IgD-negative memory B cell (primary cell): ENCODE measurements around the gene PTPN4. TPM values are rescaled to one million over a fixed set of nuclear protein-coding genes. Genes with fewer than 3 reads are reported as not detected.
"Not testable (repeated sequence)": the region's sequence is repeated elsewhere in the genome, so short reads cannot be mapped to it uniquely, and the experiment has no call there.

Source experiments
- H3K27ac Mint-ChIP-seq, 3 donors: one replicate each; pipeline ENCODE4 v1.8.0; 2020 to 2022; ENCODE audit warnings: mild to moderate bottlenecking in 3 of 3, mixed read lengths in 3 of 3, moderate library complexity in 1 of 3
- H3K27me3 Mint-ChIP-seq: one replicate; pipeline ENCODE4 v1.8.0; 2021; ENCODE audit warnings: mixed read lengths
- H3K36me3 Mint-ChIP-seq: one replicate; pipeline ENCODE4 v1.8.0; 2020; ENCODE audit warnings: mild to moderate bottlenecking, mixed read lengths
- H3K4me1 Mint-ChIP-seq, 3 donors: one replicate each; pipeline ENCODE4 v1.8.0; 2020 to 2022; ENCODE audit warnings: mixed read lengths in 3 of 3, mild to moderate bottlenecking in 1 of 3
- H3K4me3 Mint-ChIP-seq, 4 donors: one replicate each; pipeline ENCODE4 v1.8.0; 2020 to 2022; ENCODE audit warnings: mild to moderate bottlenecking in 4 of 4, mixed read lengths in 4 of 4, moderate library complexity in 3 of 4
- H3K9me3 Mint-ChIP-seq, 3 donors: one replicate each; pipeline ENCODE4 v1.8.0; 2020 to 2021; ENCODE audit warnings: mixed read lengths in 3 of 3, mild to moderate bottlenecking in 1 of 3
- polyA plus RNA-seq: library from polyadenylated mRNA; unstranded; fragments of 300-500 nt; fragmentation: Illumina TruSeq; gene quantifications from one replicate; pipeline ENCODE4 v1.2.3, GENCODE V29; 2021

PTPN4 gene
- polyA plus RNA-seq, 1 donor from 2014 or later, result 21.4 TPM

DNA sequence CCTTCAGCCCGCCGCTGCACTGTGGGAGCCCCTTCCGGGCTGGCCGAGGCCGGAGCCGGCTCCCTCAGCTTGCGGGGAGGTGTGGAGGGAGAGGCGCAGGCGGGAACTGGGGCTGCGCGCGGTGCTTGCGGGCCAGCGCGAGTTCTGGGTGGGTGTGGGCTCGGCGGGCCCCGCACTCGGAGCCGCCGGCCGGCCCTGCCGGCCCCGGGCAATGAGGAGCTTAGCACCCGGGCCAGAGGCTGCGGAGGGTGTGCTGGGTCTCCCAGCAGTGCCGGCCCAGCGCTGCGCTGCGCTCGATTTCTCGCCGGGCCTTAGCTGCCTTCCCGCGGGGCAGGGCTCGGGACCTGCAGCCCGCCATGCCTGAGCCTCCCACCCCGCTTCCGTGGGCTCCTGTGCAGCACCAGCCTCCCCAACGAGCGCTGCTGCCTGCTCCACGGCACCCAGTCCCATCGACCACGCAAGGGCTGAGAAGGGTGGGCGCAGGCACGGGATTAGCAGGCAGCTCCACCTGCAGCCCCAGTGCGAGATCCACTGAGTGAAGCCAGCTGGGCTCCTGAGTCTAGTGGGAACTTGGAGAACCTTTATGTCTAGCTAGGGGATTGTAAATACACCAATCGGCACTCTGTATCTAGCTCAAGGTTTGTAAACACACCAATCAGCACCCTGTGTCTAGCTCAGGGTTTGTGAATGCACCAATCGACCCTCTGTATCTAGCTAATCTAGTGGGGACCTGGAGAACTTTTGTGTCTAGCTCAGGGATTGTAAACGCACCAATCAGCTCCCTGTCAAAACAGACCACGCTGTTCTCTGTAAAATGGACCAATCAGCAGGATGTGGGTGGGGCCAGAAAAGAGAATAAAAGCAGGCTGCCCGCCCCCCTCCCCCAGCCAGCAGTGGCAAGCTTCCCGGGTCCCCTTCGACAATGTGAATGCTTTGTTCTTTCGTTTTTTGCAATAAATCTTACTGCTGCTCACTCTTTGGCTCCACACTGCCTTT lies 237.5 kb downstream of the PTPN4 start:
- H3K27ac Mint-ChIP-seq, H3K4me1 Mint-ChIP-seq, H3K36me3 Mint-ChIP-seq, H3K27me3 Mint-ChIP-seq, H3K4me3 Mint-ChIP-seq, H3K9me3 Mint-ChIP-seq: not testable (repeated sequence)

DNA sequence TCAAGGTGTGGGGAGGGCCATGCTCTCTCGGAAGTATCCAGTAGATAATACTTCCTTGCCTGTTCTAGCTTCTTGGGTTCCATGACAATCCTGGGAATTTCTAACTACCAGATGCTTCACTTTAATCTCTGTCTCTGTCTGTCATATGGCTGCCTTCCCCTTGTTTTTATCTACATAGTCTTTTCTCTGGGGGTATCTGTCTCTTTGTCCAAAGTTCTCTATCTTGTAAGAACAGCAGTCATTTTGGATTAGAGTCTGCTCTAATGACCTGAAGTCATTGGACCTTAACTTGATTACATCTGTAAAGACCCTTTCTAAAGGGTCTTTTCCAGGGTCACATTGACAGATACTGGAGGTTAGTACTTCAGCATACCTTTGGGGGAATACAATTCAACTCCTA lies 241.7 kb downstream of the PTPN4 start:
- Mint-ChIP-seq H3K4me3 (no peak overlapping the region), H3K27me3 (peaks cover 2% of the 10 kb centered on the region), H3K27ac (no peak overlapping the region)

DNA sequence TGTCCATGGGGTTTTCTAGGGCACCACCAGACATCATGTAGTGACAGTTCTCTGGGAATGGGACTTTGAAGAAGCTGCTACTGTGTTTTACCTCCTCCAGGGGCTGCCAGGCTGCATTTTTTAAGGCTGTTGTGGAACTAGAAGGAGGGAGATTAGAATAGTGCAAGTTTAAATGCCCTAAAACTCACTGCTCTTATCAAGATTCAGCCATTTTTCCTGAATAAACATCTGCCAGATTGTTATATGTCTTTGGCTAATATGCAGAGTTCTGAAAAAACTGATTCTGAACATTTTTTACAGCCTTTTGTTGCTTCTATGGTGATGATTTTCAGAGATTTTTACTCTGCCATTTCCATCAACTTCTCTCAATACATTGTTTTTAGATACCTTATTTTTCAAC lies 244.5 kb downstream of the PTPN4 start:
- H3K4me1 Mint-ChIP-seq, result peaks cover 10 to 20% (median 15%) of the 10 kb centered on the region in 3 donors

More for the DNA sequence above, 241.7 kb downstream of the PTPN4 start:
- Mint-ChIP-seq H3K4me1 (peaks cover 5 to 8% (median 7%) of the 10 kb centered on the region in 3 donors), H3K9me3 (no peaks in the 10 kb centered on the region), H3K36me3 (no peaks in the 10 kb centered on the region)

DNA sequence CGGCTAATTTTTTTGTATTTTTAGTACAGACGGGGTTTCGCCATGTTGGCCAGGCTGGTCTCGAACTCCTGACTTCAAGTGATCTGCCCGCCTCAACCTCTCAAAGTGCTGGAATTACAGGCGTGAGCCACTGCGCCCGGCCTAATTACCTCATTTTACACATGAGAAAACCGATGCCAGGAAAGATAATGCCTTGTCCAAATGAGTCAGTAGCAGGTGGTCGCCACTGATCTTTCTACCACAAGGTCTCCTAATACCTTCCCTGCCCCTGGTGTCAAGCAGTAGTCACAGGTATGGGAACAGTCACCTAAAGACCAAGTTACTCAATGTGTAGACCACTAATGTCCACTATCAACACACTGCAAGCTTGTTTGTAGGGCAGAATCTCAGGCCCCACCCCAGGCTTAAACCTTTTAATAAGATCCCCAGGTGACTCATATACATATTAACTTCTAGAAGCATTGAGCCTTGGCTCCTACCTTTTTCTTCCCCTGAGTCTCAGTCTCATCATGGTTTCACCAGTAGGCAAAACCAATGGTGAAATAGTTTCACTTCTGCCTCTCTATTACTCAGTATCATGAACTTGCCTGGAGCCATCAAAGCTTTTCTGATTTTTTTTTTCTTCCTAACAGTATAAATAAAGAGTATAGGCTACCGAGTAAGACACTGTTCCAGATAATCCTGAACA lies 246.3 kb downstream of the PTPN4 start:
- Mint-ChIP-seq H3K27me3 (peaks cover 1% of the 10 kb centered on the region), H3K4me3 (peak overlapping the region in 3 of 4 donors; percentile 5 to 69 (median 12)), H3K27ac (peak overlapping the region in 1 of 3 donors; percentile 3), H3K4me1 (peaks cover 10 to 20% (median 17%) of the 10 kb centered on the region in 3 donors), H3K36me3 (no peaks in the 10 kb centered on the region), H3K9me3 (no peaks in the 10 kb centered on the region)

More for the DNA sequence above, 244.5 kb downstream of the PTPN4 start:
- Mint-ChIP-seq H3K27ac (no peak overlapping the region), H3K9me3 (no peaks in the 10 kb centered on the region), H3K4me3 (no peak overlapping the region), H3K27me3 (peaks cover 1% of the 10 kb centered on the region), H3K36me3 (no peaks in the 10 kb centered on the region)

DNA sequence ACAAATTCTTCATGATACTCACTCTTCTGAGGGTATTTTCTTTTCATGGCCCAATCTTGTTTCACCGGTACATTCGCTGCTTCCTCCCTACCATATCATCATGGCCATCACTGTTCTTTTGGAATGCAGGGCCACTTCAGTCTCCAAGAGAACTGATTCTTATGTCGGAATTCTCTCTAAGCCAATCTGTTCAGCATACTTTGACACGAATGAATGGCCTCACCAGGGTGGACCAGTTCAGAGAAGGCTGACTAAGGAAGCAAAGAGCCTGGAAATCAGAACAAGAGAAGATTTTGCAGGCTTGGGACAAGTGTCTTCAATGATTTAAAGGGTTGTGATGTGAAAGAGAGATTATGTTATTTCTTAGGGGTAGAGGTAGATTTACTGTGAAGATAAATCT lies 248.1 kb downstream of the PTPN4 start:
- Mint-ChIP-seq H3K27me3 (peaks cover 1% of the 10 kb centered on the region), H3K4me3 (peak overlapping the region in 3 of 4 donors; percentile 12 to 77 (median 32)), H3K27ac (peak overlapping the region in 2 of 3 donors; percentile 17 to 42), H3K9me3 (no peaks in the 10 kb centered on the region), H3K4me1 (peaks cover 17 to 28% (median 24%) of the 10 kb centered on the region in 3 donors), H3K36me3 (no peaks in the 10 kb centered on the region)

DNA sequence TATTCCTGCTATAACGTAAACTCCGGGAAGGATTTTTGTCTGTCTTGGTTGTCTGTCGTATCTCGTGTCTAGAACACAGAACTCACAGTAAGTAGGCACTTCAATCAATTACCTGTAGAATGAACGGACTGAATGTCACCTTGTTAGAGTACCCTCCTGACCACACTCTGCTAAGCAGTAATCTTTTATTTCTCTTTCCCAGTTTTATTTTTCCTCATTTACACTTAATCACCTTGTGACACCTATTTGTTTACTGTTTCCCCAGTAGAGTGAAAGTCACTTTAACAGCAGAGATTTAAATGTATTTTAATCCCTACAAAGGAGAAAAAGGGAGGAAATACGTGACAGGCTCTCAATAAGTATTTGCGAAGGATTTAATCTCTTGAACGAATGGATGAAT lies 252.6 kb downstream of the PTPN4 start:
- peak overlapping the region; percentile 54 to 77 (median 71) for H3K27ac Mint-ChIP-seq
- no peaks in the 10 kb centered on the region for H3K27me3 Mint-ChIP-seq
- no peaks in the 10 kb centered on the region for H3K9me3 Mint-ChIP-seq
- H3K4me1 Mint-ChIP-seq, result peaks cover 15 to 30% (median 23%) of the 10 kb centered on the region in 3 donors
- peak overlapping the region; percentile 79 to 92 (median 87) for H3K4me3 Mint-ChIP-seq
- H3K36me3 Mint-ChIP-seq, result no peaks in the 10 kb centered on the region

DNA sequence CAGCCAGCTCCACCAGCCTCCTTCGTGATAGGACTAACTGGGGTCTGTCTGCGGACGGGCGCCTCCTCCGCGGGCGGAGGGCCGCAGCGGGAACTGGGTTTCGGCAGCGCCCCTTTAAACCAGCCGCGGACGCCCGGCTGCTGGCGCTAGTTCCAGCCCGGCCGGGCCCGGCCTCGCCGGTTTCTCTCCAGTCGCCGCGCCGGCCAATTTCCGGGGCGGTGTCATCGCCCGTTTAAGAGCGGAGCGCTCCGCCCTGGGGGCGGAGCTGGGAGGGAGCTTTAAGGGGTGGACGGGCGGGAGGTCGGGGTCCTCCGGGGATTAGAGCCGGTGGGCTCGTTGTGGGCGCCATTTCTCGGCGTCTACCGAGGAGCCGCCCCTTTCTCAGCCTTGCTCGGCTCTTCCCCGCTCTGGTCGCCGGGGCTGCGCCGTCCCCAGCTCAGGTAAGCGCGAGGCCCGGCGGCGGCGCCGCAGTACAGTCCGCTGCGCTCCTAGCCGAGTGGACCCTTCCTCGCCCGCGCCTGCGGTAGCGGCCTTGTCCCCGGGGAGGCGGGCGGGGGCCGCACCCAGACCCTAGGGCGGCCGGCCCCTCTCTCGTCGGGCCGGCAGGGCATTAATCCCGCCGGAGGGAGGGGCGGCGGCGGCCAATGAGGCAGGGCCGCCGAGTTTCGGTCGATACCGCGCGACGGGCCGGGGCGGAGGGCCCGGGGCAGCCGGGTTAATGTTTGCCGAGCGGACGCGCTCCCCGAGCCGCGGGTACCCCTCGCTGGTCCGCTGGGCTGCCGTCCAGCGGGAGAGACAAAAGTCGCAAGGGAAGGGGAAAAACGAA lies 253.3 kb downstream of the PTPN4 start, which contains the start of gene EPB41L5:
Gene EPB41L5, plus strand, starts transcription at position 307 of the 826 bp plus-strand sequence. CDS start 6,008 bp downstream, outside the sequence.
- Mint-ChIP-seq H3K4me3 (peak within 1 kb of the TSS; percentile 79 to 93 (median 87)), H3K9me3 (no peaks in the 10 kb centered on the region), H3K4me1 (peaks cover 15 to 26% (median 20%) of the 10 kb centered on the region in 3 donors), H3K27ac (peak within 1 kb of the TSS; percentile 54 to 77 (median 71)), H3K36me3 (no peaks in the 10 kb centered on the region), H3K27me3 (no peaks in the 10 kb centered on the region)

DNA sequence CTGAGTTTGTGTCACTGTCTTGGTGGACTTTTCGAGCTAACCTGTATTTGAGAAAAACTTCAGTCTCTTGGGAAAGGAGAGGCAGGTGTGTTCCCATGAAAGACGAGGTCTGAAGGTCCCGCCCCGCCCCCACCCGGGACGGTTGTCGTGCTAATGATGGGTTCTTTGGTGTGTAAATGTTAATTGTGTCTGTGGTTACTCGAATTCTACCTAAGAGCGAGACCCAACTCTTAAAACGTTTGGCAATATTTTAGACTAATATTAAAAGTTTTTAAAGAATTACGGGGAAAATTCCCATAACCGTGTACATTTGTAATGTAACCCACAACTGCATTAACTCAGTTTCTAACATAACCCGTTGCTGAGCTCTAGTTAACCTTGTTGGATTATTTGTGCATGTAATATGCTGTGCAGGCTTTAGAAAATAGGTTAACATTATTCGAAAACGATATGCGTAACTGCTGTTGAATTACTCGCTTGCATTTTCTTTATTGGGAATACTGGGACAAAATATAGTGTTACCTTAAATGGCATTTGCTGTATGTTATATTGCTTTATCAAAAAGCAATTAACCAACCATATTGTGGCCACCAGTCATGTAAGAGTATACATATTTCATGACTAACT lies 254.0 kb downstream of the PTPN4 start:
- Mint-ChIP-seq H3K9me3 (no peaks in the 10 kb centered on the region), H3K27me3 (no peaks in the 10 kb centered on the region), H3K36me3 (no peaks in the 10 kb centered on the region), H3K27ac (no peak overlapping the region), H3K4me1 (peaks cover 15 to 26% (median 16%) of the 10 kb centered on the region in 3 donors), H3K4me3 (peak overlapping the region; percentile 79 to 93 (median 87))

DNA sequence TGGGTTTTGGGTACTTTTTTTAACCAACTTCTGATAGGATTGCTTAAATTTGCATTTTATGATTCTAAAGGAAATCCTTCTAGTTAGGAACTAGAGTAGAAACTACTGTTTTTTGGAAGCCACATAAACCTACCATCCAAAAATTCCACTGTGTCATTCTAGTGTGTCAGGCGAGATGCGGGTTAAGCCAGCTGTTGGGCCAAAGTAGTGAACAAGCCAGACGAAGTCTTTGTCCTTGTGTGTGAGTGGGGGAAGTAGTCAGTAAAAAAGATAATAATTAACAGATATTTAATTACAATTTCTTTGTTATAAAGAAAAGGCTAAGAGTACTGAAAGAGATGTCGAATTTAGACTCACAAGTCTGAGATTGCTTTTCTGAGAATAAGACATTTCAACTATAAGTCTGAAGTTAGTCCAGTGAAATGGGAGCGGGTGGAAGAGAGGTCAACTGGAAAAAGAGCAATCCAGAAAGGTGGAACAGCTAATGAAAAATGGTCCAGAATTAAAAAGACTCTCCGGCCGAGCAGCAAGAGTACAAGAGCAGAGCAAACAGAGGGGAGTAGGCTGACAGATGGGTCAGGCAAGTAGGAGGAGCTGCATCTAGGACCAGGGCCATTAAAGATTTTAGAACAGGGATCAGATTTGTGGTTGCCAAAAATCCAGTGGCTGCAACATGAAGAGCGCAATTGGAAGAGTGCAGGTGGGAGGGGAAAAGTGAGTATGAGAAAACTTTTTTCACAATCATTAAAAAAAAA lies 254.7 kb downstream of the PTPN4 start:
- Mint-ChIP-seq H3K9me3 (no peaks in the 10 kb centered on the region), H3K4me1 (peaks cover 15 to 26% (median 16%) of the 10 kb centered on the region in 3 donors), H3K4me3 (peak overlapping the region; percentile 79 to 93 (median 87)), H3K27me3 (no peaks in the 10 kb centered on the region), H3K36me3 (peaks cover 1% of the 10 kb centered on the region), H3K27ac (no peak overlapping the region)

DNA sequence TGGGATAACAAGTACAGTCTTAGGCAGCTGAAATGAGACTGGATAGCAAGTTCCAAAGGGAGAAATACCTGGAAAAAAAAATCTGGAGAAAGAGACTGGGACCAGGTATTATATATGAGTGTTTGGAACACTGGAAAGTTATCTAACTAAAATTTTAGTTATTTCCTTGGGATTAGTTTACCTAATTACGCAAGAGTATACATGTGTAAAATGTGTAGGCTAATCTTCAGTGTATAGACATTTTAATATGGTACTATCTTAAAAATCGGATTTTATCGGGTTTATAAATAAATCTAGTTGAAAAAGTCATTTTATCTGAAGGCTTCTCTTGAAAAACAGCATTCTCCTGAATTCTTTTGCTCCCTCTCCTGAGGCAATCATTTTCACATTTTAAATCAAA lies 257.1 kb downstream of the PTPN4 start:
- H3K27me3 Mint-ChIP-seq, result no peaks in the 10 kb centered on the region
- no peaks in the 10 kb centered on the region for H3K9me3 Mint-ChIP-seq
- peaks cover 4% of the 10 kb centered on the region for H3K36me3 Mint-ChIP-seq
- peaks cover 14 to 23% (median 16%) of the 10 kb centered on the region in 3 donors for H3K4me1 Mint-ChIP-seq
- H3K27ac Mint-ChIP-seq, result no peak overlapping the region
- H3K4me3 Mint-ChIP-seq, result peak overlapping the region in 1 of 4 donors; percentile 12

DNA sequence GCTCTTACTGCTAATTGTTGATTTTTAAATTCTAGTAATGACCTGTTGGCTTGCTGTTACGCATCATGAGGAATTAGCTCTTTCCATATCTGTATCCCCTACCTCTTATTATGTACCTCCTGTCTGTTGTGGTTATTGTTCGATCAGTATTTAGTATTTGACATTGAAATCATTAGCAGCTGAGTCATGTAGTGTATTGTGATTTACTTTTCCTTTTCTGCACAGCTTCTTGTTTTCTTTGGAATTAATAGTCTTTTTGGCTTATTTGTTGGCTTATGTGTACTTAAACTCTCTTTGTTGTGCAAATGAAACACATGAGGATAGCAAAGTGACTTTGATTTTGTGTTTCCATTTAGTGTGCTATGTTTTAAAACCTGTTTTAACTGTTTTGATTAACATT lies 257.5 kb downstream of the PTPN4 start:
- Mint-ChIP-seq H3K4me3 (peak overlapping the region in 1 of 4 donors; percentile 12), H3K27ac (no peak overlapping the region), H3K27me3 (no peaks in the 10 kb centered on the region), H3K4me1 (peaks cover 12 to 22% (median 13%) of the 10 kb centered on the region in 3 donors), H3K9me3 (no peaks in the 10 kb centered on the region), H3K36me3 (peaks cover 4% of the 10 kb centered on the region)

DNA sequence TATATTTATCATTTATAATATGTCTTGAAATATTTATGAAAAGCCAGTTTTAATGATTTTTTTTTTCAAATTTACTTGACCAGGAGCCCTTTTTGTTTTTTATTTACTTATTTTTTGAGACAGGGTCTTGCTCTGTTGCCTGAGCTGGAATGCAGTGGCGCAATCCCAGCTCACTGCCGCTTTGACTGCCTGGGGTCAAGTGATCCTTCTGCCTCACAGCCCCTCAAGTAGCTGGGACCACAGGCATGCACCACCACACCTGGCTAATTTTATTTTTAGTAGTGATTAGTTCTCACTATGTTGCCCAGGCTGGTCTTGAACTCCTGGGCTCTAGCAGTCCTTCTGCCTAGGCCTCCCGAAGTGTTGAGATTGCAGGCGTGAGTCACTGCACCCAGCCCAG lies 258.8 kb downstream of the PTPN4 start:
- Mint-ChIP-seq H3K27me3 (no peaks in the 10 kb centered on the region), H3K36me3 (peaks cover 12% of the 10 kb centered on the region), H3K4me3 (no peak overlapping the region), H3K9me3 (peaks cover 0 to 2% (median under 1%) of the 10 kb centered on the region in 3 donors), H3K27ac (no peak overlapping the region), H3K4me1 (peaks cover 8 to 18% (median 9%) of the 10 kb centered on the region in 3 donors)

DNA sequence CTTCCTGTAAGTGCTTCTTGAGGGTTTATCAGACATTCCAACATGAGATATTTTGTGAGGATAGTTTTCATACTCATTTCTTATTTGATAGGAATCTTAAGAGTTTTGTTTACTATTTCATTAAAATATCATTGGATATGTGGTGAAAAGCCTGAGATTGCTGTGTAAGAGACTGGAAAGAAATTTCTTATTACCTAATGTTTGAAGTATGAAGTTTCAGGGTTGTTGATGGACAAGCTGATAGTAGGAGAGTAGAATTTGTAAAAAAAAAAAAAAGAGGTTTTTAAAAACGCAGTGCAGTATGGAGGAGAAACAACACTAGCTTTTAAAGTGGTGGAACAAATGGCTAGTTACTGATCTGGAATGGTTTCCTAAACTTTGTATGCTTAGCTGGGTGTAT lies 260.8 kb downstream of the PTPN4 start:
- H3K9me3 Mint-ChIP-seq, result peaks cover 0 to 8% (median 4%) of the 10 kb centered on the region in 3 donors
- peaks cover 19% of the 10 kb centered on the region for H3K36me3 Mint-ChIP-seq
- peak overlapping the region in 1 of 4 donors; percentile 64 for H3K4me3 Mint-ChIP-seq
- H3K4me1 Mint-ChIP-seq, result peaks cover 3 to 6% (median 4%) of the 10 kb centered on the region in 3 donors
- no peak overlapping the region for H3K27ac Mint-ChIP-seq
- no peaks in the 10 kb centered on the region for H3K27me3 Mint-ChIP-seq
